Adrenal gland (tissue), 5 donors: ENCODE measurements around the gene PELI2.

Experiments used
- POLR2A ChIP-seq, 2 donors: fragments of 450-650 bp; IDR thresholded peaks; one replicate each; pipeline ENCODE4 v1.6.1; 2017; ENCODE audit warnings: antibody characterized with exemption in 2 of 2, mild to moderate bottlenecking in 2 of 2, moderate library complexity in 1 of 2
- TF ChIP-seq, protein P1 (sequence below), 6 experiments: fragments of 450-650 bp in 4 of 6; fragments of 200-600 bp in 2 of 6; sonication (generic) in 1 of 6; IDR thresholded peaks; 1 replicate in 5 of 6; 2 replicates in 1 of 6; pipeline versions ENCODE4 v1.5.1 to v1.8.0; 2016 to 2021; ENCODE audit warnings: antibody characterized with exemption in 6 of 6, mild to moderate bottlenecking in 2 of 6, moderate library complexity in 1 of 6
- donor health status: DM: no; HTN: no; CAD: no.

DNA sequence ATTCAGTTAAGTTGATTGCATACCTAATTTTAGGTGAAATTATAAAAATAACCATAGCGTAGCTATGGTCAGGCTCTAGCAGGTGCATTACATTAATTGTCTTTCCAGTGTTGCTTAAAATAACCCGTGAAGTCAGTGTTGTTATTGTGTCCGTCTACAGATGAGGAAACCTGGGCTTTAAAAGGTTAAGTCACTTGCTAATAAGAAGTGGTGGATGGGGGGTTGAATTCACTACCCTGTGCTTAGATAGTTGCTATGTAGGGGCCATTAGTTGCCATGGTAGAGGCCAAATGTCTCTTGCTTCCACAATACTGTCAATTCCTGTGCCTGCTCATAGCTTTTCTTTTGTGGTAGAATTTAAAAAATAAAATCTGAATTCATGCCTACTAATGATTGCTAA, 174.8 kb downstream of the PELI2 start:
- TF ChIP-seq, protein P1, sequence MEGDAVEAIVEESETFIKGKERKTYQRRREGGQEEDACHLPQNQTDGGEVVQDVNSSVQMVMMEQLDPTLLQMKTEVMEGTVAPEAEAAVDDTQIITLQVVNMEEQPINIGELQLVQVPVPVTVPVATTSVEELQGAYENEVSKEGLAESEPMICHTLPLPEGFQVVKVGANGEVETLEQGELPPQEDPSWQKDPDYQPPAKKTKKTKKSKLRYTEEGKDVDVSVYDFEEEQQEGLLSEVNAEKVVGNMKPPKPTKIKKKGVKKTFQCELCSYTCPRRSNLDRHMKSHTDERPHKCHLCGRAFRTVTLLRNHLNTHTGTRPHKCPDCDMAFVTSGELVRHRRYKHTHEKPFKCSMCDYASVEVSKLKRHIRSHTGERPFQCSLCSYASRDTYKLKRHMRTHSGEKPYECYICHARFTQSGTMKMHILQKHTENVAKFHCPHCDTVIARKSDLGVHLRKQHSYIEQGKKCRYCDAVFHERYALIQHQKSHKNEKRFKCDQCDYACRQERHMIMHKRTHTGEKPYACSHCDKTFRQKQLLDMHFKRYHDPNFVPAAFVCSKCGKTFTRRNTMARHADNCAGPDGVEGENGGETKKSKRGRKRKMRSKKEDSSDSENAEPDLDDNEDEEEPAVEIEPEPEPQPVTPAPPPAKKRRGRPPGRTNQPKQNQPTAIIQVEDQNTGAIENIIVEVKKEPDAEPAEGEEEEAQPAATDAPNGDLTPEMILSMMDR (IDR thresholded peaks at IDR 0.05) = no peak
- no peak for TF ChIP-seq POLR2A (IDR thresholded peaks at IDR 0.05)
